HG02870 (cell line): ENCODE results near the gene CIDEB.

Source experiments
- ATAC-seq: cut with Tn5 transposase; IDR thresholded peaks from one replicate; pipeline ENCODE4 v1.9.1; 2021; ENCODE audit warnings: mild to moderate bottlenecking, moderate library complexity; ENCODE audit not compliant: unreplicated experiment

The CIDEB gene

GRCh38 chr14:24292118-24292807 lies 15.5 kb downstream of the CIDEB start:
- ATAC-seq, result no peak

DNA sequence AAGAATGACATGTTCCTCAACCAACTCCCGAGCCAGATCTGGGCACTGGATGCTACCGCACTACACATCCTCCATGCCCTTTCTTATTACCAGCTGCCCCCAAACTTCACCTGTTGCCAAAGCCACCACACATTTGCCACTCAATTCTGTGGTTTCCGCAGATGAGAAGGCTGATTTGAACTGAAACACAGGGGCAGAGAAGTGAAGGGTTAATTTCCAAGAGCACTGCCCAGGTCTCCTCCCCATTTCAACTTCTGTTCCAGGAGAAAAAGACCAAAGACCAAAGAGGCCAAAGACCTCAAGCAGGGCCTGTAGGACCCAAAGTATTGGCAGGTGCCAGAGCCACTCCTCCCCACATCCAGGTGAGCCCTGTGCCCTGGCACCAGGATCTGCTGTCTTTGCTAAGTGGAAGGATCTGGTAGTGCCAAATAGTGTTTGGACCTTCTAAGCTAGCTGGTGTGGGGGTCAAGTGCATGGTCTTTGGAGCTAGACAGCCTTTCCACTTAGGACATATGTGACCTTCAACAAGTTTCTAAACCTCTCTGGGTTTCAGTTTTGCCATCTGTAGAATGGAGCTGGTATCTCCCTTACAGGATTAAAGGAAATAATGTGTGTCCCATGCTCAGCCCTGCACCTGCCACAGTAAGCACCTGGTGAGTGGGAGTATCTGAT lies 16.2 kb downstream of the CIDEB start:
- ATAC-seq, result no peak

- no peak for ATAC-seq
Measured at GRCh38 chr14:24290746-24291145, 17.0 kb downstream of the CIDEB start.

DNA sequence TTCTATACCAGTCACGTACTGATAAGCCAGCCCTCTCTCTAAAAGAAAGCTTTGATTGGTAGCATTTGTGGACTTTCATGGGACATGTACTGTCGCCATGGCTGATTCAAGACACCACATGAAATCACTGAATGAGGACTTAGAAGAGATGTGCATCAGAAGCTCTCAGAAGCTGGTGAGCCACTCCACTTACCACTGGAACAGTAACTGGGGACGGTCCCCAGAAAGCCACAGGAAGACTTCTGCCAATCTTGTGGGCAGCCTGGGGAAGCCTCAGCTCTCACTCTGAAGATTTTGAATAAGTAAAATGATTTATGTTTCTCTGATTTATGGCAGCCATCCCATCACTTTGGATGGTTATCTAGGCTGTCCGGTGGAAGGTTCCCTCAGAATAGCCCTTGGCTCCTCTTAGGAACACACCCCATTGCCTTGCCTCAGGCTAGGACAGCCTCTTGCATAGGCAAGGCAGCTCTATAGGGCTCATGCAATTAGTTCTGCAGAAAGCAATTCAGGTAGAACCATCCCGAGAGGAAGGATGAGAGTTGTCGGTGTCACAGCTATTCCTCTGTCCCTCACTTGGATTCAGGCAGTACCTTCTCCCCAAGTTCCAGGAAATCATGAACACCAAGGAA lies 18.0 kb downstream of the CIDEB start:
- peak; percentile 82 for ATAC-seq

DNA sequence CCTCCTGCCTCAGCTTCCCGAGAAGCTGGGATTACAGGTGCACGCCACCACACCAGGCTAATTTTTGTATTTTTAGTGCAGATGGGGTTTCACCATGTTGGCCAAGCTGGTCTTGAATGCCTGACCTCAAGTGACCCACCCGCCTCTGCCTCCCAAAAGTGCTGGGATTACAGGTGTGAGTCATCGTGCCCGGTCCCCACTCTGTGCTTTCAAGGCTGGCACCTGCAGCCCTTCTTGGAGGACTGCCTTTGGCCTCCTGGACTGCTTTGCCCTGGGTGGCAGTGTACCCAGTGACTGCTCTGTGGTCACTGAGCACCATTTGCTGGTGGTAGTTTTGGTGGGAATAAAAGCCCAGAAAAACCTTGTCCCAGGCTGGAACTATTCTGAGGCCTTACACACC lies 20.8 kb downstream of the CIDEB start:
- ATAC-seq, result no peak

- no peak for ATAC-seq
Measured at GRCh38 chr14:24285351-24285750, 22.4 kb downstream of the CIDEB start.

DNA sequence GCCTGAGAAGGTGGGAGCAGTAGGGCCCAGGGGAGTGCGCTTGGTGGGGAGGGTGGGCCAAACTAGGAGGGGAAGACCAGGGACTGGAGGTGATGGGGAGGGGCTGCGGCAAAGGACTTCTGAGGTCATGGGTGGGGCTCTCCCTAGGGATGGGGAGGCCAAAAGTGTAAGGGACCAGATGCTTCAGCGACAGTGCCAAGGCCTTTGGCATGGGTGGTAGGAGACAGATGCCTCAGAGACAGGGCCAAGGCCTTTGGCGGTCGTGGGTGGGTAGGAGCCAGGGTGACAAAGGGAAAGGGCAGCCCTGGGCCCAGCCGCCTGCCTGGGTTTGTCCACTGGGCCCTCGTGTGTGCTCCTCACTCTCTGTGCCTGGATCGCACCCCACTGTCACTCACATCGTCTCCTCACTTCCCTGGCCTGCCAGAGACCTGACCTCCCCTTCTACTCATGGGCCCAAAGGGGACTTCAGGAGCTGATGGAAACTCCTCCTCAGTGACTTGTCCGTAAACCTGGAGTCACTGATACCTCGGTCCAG lies 23.2 kb downstream of the CIDEB start:
- ATAC-seq, result no peak

DNA sequence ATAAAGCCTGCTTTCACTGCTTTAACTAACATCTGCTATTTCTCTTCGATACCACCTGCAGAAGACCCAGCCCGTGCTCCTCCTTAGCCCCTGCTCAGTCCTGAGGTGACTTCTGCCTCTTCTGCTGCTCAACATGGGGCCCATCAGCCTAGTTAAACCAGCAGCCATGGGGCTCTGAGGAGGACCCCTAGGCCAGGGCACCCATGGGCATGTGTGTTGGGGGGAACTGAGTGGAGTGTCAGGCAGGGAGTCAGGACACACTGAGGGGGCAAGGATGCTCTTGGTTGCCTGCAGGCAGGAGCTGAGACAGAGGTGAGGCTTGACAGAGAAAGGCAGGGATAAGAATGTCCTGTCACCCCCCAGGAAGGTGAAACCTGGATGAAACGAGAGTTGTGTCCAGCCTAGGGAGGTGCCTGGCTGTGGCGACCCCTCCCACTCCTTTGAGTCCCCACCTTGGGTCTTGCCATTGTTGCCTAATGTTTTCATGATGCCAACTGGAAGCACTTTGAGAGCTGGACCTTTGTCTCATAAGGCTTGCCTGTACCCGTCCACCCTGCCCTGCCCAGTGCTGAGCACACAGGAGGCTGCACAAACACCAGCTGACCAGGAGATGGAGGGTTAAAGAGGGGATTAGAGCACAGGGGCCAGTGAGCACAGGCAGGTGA lies 23.8 kb downstream of the CIDEB start:
- ATAC-seq, result no peak

DNA sequence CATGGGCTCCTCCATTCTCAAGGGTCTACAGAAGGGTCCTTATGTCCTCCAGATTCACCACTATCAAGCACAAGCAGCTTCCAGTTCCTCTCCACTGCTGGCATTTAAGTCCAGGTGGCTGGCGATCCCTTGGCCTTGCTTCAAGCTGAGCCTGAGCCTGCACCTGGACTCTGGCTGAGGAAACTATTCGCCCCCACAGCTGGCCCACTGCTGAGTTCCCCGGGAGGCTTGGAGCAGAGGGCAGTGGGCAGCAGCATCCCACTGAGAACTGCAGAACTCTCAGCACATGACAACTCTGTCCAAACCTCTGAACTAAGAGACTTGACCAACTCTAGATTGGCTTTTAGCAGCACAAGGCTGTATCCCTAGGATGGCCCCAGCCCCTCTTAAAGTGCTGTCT lies 25.0 kb downstream of the CIDEB start:
- ATAC-seq, result no peak

- ATAC-seq, result no peak
Measured at GRCh38 chr14:24281636-24282035, 26.1 kb downstream of the CIDEB start.

- no peak for ATAC-seq
Measured at GRCh38 chr14:24280797-24281460, 26.8 kb downstream of the CIDEB start.

DNA sequence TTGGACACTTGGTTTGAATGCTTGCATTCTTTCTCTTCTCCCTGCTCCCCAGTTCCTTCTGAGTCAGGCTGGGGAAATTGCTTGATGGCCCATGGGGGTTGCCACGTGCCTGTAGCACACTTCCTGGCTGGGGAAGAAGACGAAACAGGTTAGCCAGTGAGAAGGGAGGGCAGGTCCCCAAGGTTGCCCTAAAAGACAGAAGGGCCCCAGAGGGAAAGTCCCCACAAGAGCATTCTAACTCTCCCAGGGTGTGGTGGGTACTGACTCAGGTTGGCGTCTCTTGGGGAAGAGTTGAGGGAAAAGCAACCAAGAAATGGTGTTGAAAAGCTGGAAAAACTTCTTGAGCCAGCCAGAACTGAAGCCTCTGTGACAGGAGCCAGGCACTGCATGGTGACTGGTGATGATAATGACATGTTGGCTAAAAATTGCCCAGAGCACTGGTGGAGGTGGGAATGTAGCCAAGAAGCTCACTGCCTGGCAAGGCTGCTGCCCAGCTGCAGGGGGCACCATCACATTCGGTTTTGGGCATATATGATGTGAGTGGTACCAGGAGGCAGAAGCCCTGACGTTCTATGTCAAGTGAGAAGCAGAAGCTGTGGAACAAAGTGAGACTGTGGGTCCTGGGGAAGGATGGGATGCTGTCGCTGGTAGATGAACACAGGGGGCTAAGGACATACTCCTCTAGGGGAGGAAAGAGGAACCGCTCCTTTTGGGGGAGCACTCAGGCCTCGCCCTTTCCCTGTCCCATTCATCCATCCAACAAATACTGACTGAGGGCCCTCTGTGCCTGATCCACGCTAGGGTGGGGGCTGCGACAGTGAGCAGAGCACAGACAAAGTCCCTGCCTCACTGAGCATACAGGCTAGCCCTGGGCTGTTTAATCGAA lies 28.2 kb downstream of the CIDEB start:
- no peak for ATAC-seq

DNA sequence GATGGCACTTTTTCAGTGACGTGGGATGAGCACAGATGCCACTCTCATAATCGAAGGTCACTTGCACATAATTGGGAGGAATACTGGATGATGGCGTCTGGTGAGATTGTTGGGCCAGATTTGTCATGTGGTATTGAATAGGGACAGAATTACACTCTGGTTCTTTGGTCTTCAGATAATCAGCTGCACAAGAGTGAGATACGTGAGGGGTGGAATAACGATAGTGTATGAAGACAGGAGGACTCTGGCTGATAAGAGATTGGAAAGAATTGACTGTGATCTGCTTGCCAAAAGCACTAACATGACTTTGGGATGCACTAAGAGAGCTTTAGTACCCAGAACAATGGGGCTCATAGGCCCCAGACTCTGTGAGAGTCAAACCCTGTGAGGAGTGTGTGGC lies 29.4 kb downstream of the CIDEB start:
- ATAC-seq, result no peak

- ATAC-seq, result no peak
Measured at GRCh38 chr14:24277606-24278321, 30.0 kb downstream of the CIDEB start.

- ATAC-seq, result no peak
Measured at GRCh38 chr14:24277071-24277470, 30.7 kb downstream of the CIDEB start.

- peak; percentile 53 for ATAC-seq
Measured at GRCh38 chr14:24274101-24274543, 33.7 kb downstream of the CIDEB start.

- ATAC-seq, result no peak
Measured at GRCh38 chr14:24273422-24273998, 34.3 kb downstream of the CIDEB start.

DNA sequence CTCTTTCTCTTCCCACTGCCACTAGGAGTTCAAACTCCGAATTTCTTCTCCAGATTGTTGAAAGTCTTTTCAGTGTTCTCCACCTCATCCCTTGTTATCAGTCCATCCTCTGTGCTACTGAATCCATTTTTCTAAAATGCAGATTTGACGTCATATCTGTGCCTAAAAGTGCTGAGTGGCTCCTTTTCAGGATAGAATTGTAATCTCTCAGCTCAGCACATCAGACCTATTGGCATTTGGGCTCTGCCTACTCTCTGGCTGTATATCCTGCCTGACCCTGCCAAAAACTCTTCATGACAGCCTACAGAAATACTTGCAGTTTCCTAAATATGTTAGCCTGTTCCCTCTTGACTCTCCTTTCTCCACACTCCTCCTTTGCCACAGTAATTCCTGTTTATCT lies 35.3 kb downstream of the CIDEB start:
- no peak for ATAC-seq

DNA sequence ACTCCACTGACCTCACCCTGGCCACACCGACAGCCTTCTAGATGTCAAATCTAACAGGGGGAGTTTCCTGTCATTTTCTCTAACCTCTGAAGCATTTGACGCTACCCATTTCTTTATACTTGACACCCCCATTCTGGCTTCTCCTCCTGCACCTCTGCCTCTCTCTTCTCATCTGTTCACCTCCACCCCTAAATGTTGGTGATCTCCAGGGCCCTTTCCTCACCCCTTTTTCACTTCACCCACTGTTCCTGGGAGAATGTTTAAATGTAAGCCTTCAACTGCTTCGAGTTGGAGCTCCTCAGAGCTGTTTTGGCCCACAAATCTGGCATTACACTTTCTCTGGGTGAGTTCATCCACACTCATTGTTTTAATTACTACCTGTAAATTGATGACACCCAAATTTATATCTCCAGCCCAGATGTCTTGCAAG lies 35.9 kb downstream of the CIDEB start:
- no peak for ATAC-seq
